Measurements from ENCODE around the gene PLA1A.

- peak; percentile 14 to 94 (median 84) for TF ChIP-seq EP300 (IDR thresholded peaks at IDR 0.05)
- TF ChIP-seq CTCF (IDR thresholded peaks at IDR 0.05): no peak
- peak in 1 of 4 donors; percentile 26 for TF ChIP-seq POLR2A (IDR thresholded peaks at IDR 0.05)
These were observed 49.5 kb downstream of the PLA1A start for GRCh38 chr3:119647171-119647570.

Data from upper lobe of left lung (tissue), 4 donors.